ENCODE data around the gene ACKR1. TPM values are rescaled to one million over a fixed set of nuclear protein-coding genes. Genes with fewer than 3 reads are reported as not detected.

ACKR1 gene
- total and polyA plus RNA-seq, 4 donors, result 12.1 to 119 (median 53.1) TPM

DNA sequence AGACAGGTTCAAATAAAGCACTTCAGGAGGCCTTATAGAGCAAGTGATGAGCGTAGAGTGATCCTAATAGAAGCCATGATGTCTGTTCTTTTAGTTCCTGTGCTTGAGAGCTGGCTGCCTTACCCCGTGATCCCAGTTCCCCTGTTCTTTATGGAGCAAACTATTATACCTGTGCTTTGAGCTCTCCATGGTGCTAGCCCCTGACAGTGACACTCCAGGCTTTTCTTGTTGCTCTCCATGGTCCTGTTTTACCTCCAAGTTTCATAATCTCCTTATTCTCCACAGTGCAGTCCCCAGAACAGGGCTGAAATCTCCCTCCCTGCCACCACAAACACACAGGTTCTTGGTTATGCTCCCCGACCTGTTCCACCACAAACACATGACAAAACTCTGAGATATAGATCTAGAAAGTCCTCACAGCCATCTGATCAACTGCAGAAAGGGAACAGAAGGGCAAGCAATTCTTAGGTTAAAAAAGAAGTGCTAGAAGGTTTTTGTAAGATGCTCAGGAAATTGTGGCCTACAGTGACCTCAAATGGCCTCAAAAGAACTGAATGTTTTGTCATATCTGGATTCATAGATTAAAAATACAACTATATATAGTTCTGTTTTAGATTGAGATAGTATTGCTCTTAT lies 27.3 kb upstream of the ACKR1 start:
- DNase-seq (peak; percentile 81 to 92 (median 86)), ATAC-seq (ENCODE audit: insufficient read depth, low FRiP score) (no peak)
- H3K4me1 ChIP-seq (ENCODE audit: control insufficient read depth in 5 of 5, insufficient read depth in 5 of 5, low read length in 5 of 5), result peaks cover 0 to 3% (median 0%) of the 10 kb centered on the region in 5 donors
- H3K9ac ChIP-seq (ENCODE audit: insufficient read depth in 1 of 2, low read length in 2 of 2), result no peak overlapping the region
- peaks cover 0 to 23% (median 0%) of the 10 kb centered on the region in 3 donors for H3K27me3 ChIP-seq (ENCODE audit: control insufficient read depth in 3 of 3, insufficient read depth in 3 of 3, low read length in 2 of 3)
- H3K27ac ChIP-seq (ENCODE audit: low read depth in 1 of 2, low read length in 1 of 2), result no peak overlapping the region
- TF ChIP-seq, protein P1, sequence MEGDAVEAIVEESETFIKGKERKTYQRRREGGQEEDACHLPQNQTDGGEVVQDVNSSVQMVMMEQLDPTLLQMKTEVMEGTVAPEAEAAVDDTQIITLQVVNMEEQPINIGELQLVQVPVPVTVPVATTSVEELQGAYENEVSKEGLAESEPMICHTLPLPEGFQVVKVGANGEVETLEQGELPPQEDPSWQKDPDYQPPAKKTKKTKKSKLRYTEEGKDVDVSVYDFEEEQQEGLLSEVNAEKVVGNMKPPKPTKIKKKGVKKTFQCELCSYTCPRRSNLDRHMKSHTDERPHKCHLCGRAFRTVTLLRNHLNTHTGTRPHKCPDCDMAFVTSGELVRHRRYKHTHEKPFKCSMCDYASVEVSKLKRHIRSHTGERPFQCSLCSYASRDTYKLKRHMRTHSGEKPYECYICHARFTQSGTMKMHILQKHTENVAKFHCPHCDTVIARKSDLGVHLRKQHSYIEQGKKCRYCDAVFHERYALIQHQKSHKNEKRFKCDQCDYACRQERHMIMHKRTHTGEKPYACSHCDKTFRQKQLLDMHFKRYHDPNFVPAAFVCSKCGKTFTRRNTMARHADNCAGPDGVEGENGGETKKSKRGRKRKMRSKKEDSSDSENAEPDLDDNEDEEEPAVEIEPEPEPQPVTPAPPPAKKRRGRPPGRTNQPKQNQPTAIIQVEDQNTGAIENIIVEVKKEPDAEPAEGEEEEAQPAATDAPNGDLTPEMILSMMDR (IDR thresholded peaks at IDR 0.05; ENCODE audit: control extremely low read depth, extremely low read depth), result no peak
- 11 to 13% methylated on average over 3 of the region's 3 CpGs for WGBS, 2 donors
- H3K9me3 ChIP-seq (ENCODE audit: control insufficient read depth in 4 of 4, insufficient read depth in 3 of 4, low read length in 3 of 4), result peaks cover 0 to 3% (median 0%) of the 10 kb centered on the region in 4 donors
- H3K4me3 ChIP-seq, result no peak overlapping the region
- no peaks in the 10 kb centered on the region for H3K36me3 ChIP-seq (ENCODE audit: control insufficient read depth in 4 of 4, insufficient read depth in 4 of 4, low read length in 4 of 4)

DNA sequence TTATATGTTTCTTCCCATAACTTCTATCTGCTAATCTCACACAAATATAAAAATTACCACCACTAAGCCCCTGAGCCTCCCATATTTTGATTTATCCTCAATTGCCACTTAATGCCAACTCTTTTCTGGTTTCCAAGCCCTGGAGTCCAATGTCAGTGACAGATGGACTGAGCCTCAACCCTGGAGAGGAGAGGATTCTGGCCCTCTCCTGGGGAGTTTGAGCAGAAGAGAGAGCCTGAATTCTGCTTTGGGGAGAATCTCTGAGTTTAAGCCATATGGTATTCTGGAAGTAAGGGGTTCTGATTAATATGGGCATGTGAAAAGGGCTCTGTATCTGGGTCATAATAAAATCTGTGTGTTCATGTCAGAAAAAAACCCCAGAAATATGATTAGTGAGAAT lies 24.8 kb upstream of the ACKR1 start:
- TF ChIP-seq, protein P1 (IDR thresholded peaks at IDR 0.05; ENCODE audit: control extremely low read depth, extremely low read depth), result no peak
- Histone ChIP-seq H3K4me3 (no peak overlapping the region), H3K27ac (ENCODE audit: low read depth in 1 of 2, low read length in 1 of 2) (no peak overlapping the region), H3K4me1 (ENCODE audit: control insufficient read depth in 5 of 5, insufficient read depth in 5 of 5, low read length in 5 of 5) (no peaks in the 10 kb centered on the region), H3K36me3 (ENCODE audit: control insufficient read depth in 4 of 4, insufficient read depth in 4 of 4, low read length in 4 of 4) (no peaks in the 10 kb centered on the region), H3K9me3 (ENCODE audit: control insufficient read depth in 4 of 4, insufficient read depth in 3 of 4, low read length in 3 of 4) (no peaks in the 10 kb centered on the region), H3K27me3 (ENCODE audit: control insufficient read depth in 3 of 3, insufficient read depth in 3 of 3, low read length in 2 of 3) (peaks cover 0 to 7% (median 0%) of the 10 kb centered on the region in 3 donors), H3K9ac (ENCODE audit: insufficient read depth in 1 of 2, low read length in 2 of 2) (no peak overlapping the region)
- ATAC-seq (ENCODE audit: insufficient read depth, low FRiP score) (no peak), DNase-seq (no peak)

DNA sequence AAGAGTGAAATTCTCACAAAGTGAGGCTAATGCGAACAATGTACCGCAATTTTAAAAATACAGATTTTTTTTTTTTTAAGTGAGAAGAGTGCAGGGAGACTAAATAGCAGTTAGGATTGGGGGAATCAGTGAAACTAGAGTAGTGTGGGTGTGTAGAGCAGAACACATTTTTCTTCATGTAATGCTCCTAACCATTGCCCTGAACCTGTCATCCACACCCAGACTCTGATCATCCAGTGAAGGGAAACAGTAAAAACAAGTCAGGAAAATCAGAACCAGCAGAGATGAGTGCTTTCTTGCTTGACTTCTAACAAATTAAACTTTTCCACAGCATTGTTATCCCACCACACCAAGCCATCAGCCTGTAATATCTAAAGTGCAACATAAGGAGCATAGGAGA lies 24.2 kb upstream of the ACKR1 start:
- DNase-seq, result no peak
- Histone ChIP-seq H3K9me3 (ENCODE audit: control insufficient read depth in 4 of 4, insufficient read depth in 3 of 4, low read length in 3 of 4) (no peaks in the 10 kb centered on the region), H3K27ac (ENCODE audit: low read depth in 1 of 2, low read length in 1 of 2) (no peak overlapping the region), H3K36me3 (ENCODE audit: control insufficient read depth in 4 of 4, insufficient read depth in 4 of 4, low read length in 4 of 4) (no peaks in the 10 kb centered on the region), H3K4me1 (ENCODE audit: control insufficient read depth in 5 of 5, insufficient read depth in 5 of 5, low read length in 5 of 5) (no peaks in the 10 kb centered on the region), H3K9ac (ENCODE audit: insufficient read depth in 1 of 2, low read length in 2 of 2) (no peak overlapping the region), H3K27me3 (ENCODE audit: control insufficient read depth in 3 of 3, insufficient read depth in 3 of 3, low read length in 2 of 3) (peaks cover 0 to 2% (median 0%) of the 10 kb centered on the region in 3 donors), H3K4me3 (no peak overlapping the region)
- TF ChIP-seq, protein P1 (IDR thresholded peaks at IDR 0.05; ENCODE audit: control extremely low read depth, extremely low read depth), result no peak
- WGBS, 2 donors, result 98 to 99% methylated on average over 2 of the region's 2 CpGs
- no peak for ATAC-seq (ENCODE audit: insufficient read depth, low FRiP score)
